Skin of body (tissue), 2 donors: Measurements from ENCODE around the gene UBE2QL1. TPM values are rescaled to one million over a fixed set of nuclear protein-coding genes. Genes with fewer than 3 reads are reported as not detected.

Experiments
- DNase-seq: peaks from one replicate; lab custom pipeline; 2025; lab: John Stamatoyannopoulos, UW
- total RNA-seq: library from RNA; depleted of rRNA; stranded (reverse); fragments of >200 nt; gene quantifications from one replicate; pipeline ENCODE4 v1.2.3, GENCODE V29; 2014

Gene UBE2QL1
- total RNA-seq, 1 donor from 2014 or later = 0.89 TPM

- no peak for DNase-seq
Observed at GRCh38 chr5:6453937-6454560, 5.4 kb downstream of the UBE2QL1 start.

GRCh38 chr5:6454628-6455053 lies 6.0 kb downstream of the UBE2QL1 start:
- no peak for DNase-seq

GRCh38 chr5:6455571-6456200 lies 7.0 kb downstream of the UBE2QL1 start:
- no peak for DNase-seq

DNA sequence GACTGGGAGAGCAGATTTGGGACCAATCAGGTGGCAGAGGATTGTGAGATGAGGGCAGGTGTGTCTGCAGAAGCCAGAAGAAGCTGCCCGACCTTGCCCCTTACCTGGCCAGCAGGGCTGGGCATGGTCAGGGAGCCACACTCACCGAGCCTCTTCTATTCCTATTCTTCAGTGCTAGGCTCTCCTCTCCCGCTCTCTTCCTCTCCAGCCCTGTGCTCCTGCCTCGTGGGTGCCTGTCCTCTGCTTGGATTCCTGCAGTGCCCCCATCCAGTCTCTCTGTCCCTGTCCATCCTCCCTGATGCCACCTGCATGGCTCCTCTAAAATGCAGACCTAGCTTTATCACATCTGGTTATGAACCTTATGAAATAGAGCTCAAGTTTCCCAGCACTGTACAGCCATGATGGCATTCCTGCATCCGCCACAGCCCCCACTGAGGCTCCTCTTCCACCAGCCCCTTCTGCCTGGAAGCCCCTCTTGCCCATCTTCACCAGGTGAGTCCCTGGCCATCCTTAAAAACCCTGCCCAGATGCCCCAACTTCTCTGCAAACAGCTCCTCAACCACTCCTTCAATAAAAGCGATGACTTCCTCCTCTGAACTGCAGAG lies 8.2 kb downstream of the UBE2QL1 start:
- DNase-seq = no peak

- no peak for DNase-seq
Observed at GRCh38 chr5:6457592-6457991, 8.9 kb downstream of the UBE2QL1 start.

- DNase-seq = no peak
Observed at GRCh38 chr5:6458833-6459232, 10.2 kb downstream of the UBE2QL1 start.

DNA sequence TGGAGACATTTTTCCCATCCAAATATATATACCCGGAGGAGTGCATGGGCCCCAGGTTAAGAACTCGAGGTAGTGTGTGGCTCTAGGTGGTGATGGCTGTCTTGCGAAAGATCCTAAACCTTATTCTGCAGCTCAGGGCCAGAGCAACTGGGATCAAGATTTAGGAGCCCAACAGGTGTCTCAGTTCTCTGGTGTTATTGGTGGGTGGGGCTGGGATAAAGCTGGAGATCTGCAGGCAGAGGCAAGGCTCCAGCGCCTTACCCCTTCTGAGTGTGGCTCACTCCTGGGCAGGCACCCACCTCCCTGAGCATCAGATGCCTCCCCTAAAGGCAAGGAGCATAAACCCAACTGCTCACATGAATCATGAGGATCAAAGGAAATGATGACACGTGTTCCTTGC lies 11.2 kb downstream of the UBE2QL1 start:
- DNase-seq = no peak

DNA sequence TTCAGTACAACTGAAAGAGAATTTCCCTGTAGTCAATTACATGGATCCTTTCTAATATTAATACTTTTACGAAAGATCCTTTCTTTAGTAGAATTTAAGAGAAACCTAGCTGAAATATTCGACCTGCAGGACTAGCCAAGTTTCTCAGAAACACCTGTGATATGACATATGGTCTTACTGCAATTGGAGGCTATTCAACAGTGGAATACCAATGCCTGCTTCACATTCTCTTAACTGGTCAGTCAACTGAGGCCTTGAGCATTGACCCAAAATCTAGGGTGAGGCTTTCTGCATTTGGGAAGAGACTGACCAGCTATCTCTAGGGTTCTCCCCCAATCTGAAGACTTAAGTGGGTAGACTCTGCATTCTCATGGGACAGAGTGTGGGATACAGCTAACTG lies 12.3 kb downstream of the UBE2QL1 start:
- no peak for DNase-seq

DNA sequence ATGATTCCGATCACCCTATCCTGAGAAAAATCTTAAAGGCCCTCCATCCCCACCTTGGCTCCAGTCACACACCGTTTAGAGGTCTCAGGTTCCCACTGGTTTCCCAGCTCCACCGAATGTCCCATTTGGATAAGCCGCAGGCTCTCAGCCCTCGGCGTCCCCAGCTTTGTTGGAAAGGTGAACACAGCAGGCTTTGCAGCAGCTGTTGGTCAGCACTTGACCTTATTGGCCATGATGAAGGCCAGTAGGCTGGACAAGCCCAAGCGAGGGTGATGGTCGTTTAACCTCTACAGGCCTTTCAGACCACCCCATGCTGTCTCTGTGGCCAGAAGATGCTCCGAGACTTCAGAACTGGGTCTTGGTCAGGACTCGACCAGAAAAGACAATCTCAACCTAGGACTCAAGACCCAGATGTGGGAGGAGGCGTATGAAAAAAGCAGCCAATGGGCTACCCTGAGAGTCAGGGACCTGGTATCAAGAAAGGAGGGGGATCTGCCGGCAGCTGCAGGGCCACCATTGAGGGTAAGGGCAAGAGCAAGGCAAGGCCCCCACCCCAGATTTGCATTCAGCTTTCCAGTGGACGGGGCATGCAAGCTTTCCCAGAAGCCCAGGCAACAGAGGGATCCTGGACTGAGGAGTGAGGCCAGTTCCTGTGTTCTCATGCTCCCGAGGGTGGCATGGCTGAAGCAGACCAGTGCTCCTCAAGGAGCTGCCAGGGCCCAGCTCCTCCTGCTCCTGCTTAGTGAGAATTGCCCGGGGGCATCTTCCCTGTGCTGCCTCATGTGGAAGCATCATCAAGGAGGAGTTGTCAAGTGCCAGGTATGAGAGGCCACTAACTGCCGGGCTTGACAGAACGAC lies 13.4 kb downstream of the UBE2QL1 start:
- DNase-seq = no peak

DNA sequence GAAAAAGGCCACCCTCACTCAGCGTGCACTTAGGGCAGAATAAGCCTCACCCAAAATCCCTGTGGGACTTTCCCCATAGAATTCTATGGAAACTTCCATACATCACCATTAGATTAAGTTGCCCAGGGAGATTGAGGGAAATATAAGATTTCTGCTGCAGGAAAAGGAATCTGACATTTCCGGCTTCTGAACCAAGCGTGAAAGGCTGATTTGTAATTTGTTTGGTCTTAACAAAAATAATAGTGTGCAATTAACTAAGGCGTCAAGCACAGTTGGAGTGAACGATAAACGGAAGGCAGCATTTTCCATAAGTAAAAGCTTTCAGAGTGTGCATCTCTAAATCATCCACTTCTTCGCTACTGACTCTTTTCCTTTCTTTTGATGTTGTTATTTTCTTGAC lies 14.0 kb downstream of the UBE2QL1 start:
- no peak for DNase-seq

DNA sequence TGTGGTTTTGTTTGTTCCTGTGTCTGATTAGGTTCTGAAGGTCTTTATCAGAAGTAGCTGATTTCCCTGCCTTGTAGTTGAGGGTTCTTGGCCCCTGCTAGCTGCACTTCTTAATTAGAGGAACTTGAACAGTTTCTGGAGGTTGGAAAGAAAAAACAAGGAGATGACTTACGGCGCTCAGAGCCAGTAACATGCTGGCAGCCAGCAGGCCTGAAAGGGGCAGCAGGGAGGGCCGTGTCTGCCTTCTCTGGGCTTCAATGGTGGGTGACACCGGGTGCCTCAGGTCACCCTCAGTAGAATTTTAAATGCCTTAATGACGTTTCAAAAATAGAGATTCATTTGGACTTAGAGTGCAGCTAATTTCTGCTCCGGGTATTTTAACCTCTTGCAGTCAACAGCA lies 15.8 kb downstream of the UBE2QL1 start:
- no peak for DNase-seq

DNA sequence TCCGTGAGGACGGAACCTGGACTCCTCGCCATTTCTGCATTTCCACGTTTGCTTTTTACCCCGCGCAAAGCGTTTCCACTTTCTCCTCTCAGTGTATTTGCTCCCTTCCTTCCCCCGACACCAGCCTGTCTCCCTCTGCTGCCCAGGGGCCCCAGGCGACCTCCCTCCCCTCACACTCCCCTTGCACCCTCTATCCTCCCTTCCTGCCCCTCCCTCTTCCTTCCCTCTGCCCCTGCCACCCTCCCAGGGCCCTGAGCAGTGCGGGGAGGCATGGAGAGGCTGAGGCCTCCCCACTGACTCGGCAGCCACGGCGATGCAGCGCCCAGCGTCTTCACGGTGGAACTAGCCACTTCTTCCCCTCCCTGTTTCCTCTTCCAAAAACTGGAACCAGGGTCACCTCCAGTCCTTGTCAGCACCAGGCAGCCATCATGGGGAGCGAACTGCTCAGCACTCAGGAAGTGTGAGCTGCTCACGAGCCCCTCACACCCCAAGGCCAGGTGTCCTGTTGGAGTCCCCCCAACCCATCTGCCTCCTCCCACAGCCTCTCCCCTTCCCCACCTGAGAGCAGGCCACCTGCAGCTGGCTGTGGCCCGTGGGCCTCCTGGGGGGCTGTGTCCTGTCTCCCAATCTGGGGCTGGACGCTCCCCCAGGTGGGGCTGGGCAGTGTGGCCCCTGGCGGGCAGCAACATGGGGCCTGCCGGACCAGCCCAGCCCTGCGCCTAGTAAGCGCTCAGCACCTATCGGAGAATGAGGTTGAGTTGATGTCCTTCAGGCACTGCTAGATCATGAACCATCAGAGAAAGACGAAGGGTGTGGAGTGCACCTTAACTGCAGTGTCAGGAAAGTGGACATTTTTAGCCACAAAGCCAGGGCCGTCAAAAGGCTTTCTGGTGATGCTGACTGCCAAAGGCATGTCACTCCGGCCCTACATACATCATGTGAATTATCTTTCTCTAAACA lies 17.5 kb downstream of the UBE2QL1 start:
- no peak for DNase-seq

DNA sequence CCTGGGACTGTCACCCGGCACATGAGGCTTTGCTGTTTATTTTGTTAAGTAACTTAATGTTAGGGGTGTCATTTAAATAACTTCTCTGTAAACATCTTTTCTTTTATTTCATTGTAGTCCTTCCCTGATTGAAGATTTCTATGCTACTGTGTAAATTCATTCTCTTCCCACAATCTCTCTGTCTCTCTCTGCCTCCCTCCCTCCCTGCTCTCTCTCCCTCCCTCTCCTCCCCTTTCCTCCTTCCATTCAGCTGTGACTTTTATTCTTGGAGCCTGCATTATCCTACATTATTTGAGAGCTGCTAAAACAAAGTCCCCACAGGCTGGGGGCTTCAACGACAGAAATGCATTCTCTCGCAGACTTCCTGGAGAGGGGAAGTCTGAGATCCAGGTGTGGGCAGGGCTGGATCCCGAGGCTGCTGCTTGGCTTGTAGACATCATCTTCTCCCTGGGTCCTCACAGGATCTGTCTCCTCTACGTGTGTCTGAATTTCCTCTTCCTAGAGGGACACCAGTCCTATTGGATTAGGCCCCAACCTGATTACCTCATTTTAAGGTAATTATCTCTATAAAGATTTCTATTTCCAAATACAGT lies 18.4 kb downstream of the UBE2QL1 start:
- DNase-seq = no peak

- DNase-seq = no peak
Observed at GRCh38 chr5:6467591-6467990, 18.9 kb downstream of the UBE2QL1 start.

DNA sequence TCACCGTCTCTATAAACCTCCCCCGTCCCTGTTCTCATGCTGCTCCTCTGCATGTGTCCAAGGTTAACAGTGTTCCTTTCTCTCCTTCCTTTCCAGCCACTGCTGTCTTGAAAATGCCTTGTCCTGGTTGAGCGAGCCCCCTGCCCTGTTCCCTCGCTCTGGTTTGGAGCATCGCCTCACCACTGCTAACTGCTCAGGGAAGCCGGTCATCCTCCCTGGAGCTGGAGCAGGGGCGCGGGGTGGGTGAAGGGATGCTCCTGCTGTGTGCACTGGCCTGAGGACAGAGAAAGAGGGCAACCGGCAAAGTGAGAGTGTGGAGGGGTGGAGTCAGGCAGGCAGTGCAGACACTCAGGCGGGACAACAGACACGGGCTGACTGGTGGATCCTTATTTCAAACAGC lies 19.4 kb downstream of the UBE2QL1 start:
- DNase-seq = no peak

DNA sequence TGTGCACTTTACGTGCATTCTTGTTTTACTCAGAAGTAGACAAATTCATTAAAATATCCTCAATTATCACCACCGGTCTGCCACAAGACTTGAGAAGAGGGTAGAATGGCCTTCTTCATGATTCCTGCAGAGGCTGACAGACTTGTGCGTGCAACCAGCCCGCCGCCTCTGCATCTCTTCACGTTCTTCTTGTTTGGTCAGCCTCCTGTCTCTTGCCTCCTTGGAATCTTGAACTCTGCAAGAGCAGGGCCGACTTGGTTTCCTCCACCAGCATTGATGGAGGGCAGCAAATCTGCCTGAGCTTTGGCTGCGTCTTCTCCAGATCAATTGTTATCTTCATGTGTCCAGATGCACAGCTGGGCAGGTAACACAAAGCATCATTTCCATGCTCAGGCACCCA lies 20.2 kb downstream of the UBE2QL1 start:
- DNase-seq = no peak

DNA sequence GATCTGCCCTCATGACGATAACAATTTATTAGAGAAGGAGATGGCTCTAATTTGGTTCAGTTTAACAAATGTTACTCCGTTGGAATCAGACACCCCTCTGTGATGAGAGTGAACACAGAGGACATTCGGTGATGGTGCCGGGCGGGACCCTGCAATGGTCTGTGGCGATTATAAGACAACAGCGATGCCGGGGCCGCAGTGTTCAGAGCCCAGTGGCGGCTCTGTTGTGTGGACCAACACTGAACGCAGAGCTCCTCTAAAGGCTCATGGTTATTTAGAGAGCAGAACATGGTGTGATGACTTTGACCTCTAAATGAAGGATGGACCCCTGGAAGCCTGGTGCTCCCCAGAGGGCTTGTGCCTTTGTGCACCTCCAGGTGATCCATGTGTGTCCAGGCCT lies 21.2 kb downstream of the UBE2QL1 start:
- DNase-seq = no peak

GRCh38 chr5:6470672-6471071 lies 22.0 kb downstream of the UBE2QL1 start:
- DNase-seq = no peak

DNA sequence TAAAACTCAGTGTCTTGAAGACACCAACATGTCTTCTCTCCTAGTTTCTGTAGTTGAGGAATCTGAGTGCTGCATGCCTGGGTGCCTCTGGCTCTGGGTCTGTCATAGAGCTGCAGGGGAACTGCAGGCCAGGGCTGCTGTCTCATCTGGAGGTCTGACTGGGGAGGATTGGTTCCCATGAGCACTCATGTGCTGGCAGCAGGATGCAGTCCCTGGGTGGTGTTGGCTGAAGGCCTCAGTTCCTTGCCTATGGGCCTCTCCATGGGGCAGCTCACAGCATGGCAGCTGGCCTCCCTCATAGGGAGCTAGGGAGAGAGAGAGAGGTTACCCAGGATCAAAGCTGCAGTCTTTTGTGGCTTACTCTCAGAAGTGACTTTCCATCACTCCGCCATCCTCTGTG lies 22.6 kb downstream of the UBE2QL1 start:
- no peak for DNase-seq

DNA sequence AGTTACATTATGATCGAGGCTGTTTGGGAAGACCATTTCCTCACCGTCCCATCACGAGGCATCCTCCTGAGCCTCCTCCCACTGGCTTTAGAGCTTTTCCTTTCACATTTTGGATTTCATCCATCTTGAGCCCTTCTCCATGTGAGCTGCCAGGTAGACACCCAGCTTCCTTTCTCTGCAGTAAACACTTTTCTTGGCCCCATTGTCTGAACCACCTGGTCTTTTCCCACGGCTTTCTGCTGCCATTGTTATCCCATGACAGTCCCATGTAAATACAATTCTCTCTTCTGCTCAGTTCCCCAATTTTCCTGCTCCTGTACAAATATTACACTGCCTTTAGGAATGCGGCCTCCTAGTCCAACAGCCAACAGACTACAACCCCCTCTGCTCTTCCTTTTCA lies 24.1 kb downstream of the UBE2QL1 start:
- no peak for DNase-seq

DNA sequence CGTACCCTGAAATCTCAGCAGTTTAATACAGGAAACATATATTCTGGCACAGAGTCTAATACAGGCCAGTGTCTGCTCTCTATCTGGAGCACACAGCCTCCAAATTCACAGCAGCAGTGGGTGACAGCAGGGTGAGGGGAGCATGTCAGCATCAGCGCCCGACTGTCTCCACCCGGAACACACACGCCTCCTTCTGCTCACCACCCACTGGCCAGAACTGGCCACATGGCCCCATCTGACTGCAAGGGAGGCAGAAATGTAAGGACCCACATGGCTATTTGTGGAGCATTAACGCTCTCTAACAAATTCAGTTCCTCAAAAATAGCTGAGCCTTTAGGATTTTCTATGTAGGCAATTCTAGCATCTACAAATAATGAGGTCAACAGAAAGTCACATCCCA lies 24.6 kb downstream of the UBE2QL1 start:
- DNase-seq = no peak
